ENCODE measurements around the gene TRAF3IP1. TPM values are rescaled to one million over a fixed set of nuclear protein-coding genes. Genes with fewer than 3 reads are reported as not detected.

The TRAF3IP1 gene
- total and polyA plus RNA-seq, 2 of the 13 experiments (the other 11 are each of a cell fraction or from before 2014, with no cell fraction given): 4.1 to 12.9 TPM

DNA sequence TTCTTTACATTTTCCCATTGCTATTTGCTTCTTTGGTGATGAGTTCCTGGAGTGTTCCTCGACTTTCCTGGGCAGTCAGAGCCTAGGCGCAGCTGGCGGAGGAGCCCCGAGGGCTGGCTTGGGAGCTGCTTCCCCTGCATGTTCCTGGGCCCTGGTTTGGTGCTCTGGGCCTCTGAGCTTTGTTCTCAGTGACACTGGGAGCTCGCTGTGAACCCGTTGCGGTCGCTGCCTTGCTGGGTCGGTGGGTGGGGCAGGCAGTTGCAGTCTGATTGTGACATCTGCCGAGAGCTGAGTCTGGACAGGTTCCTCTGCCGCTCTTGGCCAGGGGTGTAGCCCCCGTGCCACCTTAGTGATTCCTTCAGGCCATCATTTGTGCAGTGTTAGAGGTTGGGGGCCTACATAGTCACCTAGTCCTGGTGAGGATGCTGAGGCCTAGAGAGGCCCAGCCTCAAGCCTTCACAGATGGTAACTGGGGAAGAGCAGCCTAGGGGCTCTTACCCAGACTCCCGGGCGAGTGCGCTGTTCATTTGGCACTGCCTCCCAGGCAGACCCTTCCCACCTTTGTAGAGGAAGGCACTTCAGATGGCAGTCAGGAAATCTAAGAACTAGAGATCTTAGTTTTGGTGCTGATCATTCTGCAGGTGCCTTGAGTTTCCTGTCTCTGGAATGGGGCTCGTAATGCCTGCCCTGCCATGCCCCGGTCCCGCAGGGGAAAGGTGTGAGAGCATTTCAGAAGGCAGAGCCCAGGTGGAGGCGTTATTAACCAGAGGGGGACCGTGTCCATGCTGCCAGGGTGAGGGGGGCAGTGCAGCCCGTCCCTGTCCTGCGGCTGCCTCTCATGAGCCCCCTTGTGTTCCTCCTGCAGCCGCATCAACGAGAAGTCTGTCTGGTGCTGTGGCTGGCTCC lies 114.8 kb downstream of the TRAF3IP1 start (continued):
- TF ChIP-seq, protein P1, sequence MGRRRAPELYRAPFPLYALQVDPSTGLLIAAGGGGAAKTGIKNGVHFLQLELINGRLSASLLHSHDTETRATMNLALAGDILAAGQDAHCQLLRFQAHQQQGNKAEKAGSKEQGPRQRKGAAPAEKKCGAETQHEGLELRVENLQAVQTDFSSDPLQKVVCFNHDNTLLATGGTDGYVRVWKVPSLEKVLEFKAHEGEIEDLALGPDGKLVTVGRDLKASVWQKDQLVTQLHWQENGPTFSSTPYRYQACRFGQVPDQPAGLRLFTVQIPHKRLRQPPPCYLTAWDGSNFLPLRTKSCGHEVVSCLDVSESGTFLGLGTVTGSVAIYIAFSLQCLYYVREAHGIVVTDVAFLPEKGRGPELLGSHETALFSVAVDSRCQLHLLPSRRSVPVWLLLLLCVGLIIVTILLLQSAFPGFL (CRISPR knock-in tag; IDR thresholded peaks at IDR 0.05): no peak
- TF ChIP-seq ZNF496 (CRISPR knock-in tag; IDR thresholded peaks at IDR 0.05; ENCODE audit: insufficient replicate concordance) (no peak), NPAS2 (CRISPR knock-in tag; IDR thresholded peaks at IDR 0.05; ENCODE audit: borderline replicate concordance) (no peak), IKZF1 (IDR thresholded peaks at IDR 0.05) (no peak), STAG1 (CRISPR knock-in tag; IDR thresholded peaks at IDR 0.05) (peak; percentile 34), KLF16 (CRISPR knock-in tag; IDR thresholded peaks at IDR 0.05) (no peak), EHMT2 (IDR thresholded peaks at IDR 0.05; ENCODE audit: borderline replicate concordance, low read depth, low read length) (no peak), KDM2A (CRISPR knock-in tag; IDR thresholded peaks at IDR 0.05; ENCODE audit: borderline replicate concordance, low read depth) (no peak), ZNF790 (CRISPR knock-in tag; IDR thresholded peaks at IDR 0.05; ENCODE audit: borderline replicate concordance) (0 out of 2 replicates have a peak, but pooled peaks have one; percentile 31), TSC22D2 (CRISPR knock-in tag; IDR thresholded peaks at IDR 0.05; ENCODE audit: borderline replicate concordance) (no peak), NONO (IDR thresholded peaks at IDR 0.05) (no peak), NONO (CRISPR knock-in tag; conservative IDR thresholded peaks at IDR 0.05) (peak; percentile 31; the same call in 1 of the 2 replicates), ZNF891 (CRISPR knock-in tag; IDR thresholded peaks at IDR 0.05) (0 out of 2 replicates have a peak, but pooled peaks have one; percentile 25), ZNF510 (CRISPR knock-in tag; IDR thresholded peaks at IDR 0.05; ENCODE audit: low read depth) (no peak), ZNF773 (CRISPR knock-in tag; IDR thresholded peaks at IDR 0.05; ENCODE audit: borderline replicate concordance) (no peak; the same call in 1 of the 2 replicates), HHEX (CRISPR knock-in tag; IDR thresholded peaks at IDR 0.05) (no peak), ZMYM3 (CRISPR knock-in tag; IDR thresholded peaks at IDR 0.05) (0 out of 2 replicates have a peak, but pooled peaks have one; percentile 51), ZNF780A (CRISPR knock-in tag; IDR thresholded peaks at IDR 0.05) (no peak), RFX3 (CRISPR knock-in tag; IDR thresholded peaks at IDR 0.05) (no peak), ZNF577 (CRISPR knock-in tag; IDR thresholded peaks at IDR 0.05; ENCODE audit: borderline replicate concordance, low read depth) (no peak), ZNF816 (CRISPR knock-in tag; IDR thresholded peaks at IDR 0.05; ENCODE audit: borderline replicate concordance) (no peak)
- TF ChIP-seq, protein P2, sequence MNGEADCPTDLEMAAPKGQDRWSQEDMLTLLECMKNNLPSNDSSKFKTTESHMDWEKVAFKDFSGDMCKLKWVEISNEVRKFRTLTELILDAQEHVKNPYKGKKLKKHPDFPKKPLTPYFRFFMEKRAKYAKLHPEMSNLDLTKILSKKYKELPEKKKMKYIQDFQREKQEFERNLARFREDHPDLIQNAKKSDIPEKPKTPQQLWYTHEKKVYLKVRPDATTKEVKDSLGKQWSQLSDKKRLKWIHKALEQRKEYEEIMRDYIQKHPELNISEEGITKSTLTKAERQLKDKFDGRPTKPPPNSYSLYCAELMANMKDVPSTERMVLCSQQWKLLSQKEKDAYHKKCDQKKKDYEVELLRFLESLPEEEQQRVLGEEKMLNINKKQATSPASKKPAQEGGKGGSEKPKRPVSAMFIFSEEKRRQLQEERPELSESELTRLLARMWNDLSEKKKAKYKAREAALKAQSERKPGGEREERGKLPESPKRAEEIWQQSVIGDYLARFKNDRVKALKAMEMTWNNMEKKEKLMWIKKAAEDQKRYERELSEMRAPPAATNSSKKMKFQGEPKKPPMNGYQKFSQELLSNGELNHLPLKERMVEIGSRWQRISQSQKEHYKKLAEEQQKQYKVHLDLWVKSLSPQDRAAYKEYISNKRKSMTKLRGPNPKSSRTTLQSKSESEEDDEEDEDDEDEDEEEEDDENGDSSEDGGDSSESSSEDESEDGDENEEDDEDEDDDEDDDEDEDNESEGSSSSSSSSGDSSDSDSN (CRISPR knock-in tag; IDR thresholded peaks at IDR 0.05): peak; percentile 84
- TF ChIP-seq, protein P3, sequence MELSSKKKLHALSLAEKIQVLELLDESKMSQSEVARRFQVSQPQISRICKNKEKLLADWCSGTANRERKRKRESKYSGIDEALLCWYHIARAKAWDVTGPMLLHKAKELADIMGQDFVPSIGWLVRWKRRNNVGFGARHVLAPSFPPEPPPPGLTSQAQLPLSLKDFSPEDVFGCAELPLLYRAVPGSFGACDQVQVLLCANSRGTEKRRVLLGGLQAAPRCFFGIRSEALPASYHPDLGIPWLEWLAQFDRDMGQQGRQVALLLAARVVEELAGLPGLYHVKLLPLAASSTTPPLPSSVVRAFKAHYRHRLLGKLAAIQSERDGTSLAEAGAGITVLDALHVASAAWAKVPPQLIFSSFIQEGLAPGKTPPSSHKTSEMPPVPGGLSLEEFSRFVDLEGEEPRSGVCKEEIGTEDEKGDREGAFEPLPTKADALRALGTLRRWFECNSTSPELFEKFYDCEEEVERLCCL (CRISPR knock-in tag; IDR thresholded peaks at IDR 0.05; ENCODE audit: borderline replicate concordance): no peak
- TF ChIP-seq, protein P4, sequence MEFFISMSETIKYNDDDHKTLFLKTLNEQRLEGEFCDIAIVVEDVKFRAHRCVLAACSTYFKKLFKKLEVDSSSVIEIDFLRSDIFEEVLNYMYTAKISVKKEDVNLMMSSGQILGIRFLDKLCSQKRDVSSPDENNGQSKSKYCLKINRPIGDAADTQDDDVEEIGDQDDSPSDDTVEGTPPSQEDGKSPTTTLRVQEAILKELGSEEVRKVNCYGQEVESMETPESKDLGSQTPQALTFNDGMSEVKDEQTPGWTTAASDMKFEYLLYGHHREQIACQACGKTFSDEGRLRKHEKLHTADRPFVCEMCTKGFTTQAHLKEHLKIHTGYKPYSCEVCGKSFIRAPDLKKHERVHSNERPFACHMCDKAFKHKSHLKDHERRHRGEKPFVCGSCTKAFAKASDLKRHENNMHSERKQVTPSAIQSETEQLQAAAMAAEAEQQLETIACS (CRISPR knock-in tag; IDR thresholded peaks at IDR 0.05): no peak
